NAMALWA (cell line): Measurements from ENCODE around the gene PSMG4.

Source experiments
- DNase-seq: peaks from one replicate; pipeline ENCODE4 v3.0.0-alpha.2; 2015; ENCODE audit warnings: low spot score

Gene PSMG4

DNA sequence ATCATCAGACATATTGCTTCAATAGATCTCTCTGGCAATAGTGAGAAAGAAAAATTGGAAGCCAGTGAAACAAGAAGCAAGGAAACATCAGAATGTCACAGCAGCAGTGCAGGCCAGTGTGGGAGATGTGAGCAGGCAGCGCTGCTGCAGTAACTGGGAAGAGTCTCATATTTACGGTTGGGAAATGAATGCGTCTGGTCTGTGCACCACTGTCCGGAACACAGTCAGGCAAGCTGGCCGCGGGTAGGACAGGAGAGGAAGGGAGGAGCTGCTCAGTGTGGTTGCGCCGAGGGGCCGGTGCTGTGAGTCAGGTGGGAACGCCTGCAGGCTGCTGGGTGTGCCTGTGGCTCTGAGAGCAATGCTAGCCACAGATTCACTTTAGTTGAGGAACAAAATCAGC is 6.4 kb upstream of the PSMG4 start:
- no peak for DNase-seq

DNA sequence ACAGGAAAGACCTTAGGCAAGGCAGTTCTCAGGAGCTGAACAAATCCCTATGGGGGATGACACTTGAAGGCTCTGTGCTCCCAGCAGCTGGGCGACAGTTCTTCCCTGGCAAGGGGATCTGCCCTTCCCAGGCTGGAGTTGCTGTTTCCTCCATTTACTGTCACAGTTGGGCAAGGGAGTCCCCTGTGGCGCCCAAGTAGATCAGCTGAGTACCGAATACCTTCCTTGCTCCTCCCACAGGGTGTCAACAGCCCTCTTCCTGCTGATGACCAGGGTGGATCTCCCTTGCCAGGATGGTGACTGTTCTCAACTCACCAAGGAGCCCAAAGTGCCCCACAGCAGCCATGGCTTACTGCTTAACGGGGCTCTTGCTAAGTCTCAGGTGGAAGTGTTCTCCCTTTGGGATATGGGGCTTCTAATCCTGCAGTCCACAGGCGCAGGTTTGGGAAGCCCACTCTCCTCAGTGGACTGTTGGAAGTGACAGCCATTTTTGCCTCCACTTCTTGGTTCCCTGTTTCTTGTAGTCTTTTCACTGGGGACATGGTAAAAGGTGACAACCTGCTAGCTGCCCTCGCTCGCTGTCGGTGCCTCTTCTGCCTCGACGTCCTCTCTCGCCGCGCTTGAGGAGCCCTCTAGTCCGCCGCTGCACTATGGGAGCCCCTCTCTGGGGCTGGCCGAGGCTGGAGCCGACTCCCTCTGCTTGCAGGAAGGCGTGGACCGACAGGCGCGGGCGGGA is 5.7 kb upstream of the PSMG4 start:
- no peak for DNase-seq

DNA sequence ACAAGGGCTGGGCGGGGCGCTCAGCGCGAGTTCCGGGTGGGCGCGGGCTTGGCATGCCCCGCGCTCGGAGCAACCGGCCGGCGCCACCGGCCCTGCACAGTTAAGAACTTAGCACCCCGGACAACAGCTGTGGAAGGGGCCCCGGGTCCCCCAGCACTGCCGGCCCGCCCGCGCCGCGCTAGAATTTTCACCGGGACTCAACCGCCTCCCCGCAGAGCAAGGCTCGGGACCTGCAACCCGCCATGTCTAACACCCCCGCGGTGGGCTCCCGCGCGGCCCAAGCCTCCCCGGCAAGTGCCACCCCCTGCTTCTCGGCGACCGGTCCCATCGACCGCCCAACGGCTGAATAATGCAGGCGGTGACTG is 5.2 kb upstream of the PSMG4 start:
- no peak for DNase-seq

DNA sequence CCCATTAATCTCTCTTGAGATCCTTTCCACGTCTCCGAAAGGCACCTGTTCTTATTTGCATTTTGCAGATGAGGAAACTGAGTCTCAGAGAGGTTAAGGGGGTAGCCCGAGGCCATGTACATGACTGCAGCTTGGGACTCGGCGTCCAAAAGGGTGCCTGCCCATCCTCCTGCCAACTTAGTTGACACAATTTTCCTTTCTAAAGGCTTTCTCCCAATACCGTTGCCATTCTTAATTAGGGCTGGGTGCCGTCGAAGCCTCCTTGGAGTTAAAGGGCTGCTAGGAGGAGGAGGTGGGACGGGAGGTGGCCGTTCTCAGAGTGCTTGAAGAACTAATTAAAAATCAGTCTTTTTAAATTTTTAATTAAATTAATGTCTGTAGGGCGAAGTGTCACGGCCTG is 546 bp upstream of the PSMG4 start:
- no peak for DNase-seq

DNA sequence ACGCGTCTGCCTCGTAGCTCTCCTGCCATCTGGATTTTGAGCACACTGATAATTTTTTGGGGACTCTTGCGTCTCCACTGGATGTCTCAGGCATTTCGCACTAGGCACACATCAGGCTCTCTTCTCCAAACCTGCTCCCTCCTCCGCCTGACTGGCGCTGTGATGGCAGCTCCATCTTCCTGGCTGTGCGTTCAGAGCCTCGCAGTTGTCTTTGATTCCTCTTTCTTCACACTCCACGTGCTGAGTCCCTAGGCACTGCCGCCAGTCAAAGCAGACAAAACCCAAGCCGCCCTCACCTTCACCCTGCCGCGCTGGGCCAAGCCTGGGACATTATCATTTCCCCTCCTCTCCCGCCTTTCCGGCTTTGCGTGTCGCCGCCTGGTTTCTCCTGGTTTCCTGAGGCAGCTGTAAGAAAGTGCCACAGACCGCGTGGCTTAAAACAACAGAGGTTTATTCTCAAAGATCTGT is 778 bp downstream of the PSMG4 start:
- peak; percentile 57 for DNase-seq

DNA sequence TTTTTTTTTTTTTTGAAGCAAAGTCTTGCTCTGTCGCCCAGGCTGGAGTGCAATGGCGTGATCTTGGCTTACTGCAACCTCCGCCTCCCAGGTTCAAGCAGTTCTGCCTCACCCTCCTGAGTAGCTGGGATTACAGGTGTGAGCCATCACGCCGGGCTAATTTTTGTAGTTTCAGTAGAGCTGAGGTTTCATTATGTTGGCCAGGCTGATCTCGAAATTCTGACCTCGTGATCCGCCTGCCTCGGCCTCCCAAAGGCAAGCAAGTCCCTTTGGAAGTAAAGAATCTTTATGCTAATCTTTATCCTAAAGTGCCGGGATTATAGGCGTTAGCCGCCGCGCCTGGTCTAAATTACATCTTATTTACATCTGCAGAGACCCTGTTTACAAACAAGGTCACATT is 1.5 kb downstream of the PSMG4 start:
- DNase-seq: no peak

DNA sequence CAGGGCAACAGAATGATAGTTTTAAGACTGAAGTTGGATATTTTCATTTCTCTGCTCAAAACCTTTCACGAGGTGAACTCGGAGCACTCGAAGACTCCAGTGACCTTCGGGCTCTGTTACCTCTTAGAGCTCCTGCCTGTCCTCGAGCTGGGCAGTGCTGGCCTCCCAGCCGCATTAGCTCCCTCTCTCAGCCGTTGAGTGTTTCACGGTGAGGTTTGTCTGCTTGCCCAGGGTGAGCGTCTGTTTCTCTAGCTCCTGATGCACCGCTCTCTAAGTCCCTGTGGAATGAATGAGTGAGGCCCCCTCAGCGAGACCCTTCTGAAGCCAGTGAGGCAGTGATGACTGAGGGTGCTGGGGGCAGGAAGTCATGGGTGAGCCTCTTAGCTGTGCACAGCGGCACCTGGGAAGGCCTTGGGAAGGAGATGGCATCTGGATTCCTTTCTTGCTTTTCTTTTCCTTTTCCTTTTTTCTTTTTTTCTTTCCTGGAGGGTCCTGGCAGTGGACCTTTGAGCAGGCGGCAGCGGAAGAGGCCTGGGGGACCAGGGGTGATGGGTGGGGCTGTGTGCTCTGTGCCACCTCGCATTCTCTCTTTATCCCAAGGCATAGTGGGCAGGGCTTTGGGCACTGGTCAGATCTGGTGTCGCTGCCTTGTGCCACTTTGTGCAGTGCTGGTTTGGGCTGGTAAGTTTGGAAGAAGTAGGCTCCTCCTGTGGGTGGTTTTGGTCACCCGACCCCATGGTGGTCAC is 2.2 kb downstream of the PSMG4 start:
- DNase-seq: no peak

DNA sequence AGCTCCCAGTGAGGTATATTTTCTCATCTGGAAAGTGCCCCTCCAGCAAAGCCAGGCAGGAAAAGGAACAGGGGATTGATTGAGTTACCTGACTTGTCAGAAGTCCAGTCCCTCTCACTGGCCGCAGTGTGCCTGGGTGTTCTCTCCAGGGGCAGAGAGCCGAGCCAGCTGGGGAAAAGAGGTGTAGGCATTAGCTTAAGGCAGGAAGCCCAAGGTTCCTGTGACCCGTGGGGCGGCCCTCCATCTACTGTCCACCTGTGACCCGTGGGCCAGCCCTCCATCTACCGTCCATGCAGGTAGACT is 2.7 kb downstream of the PSMG4 start:
- no peak for DNase-seq

DNA sequence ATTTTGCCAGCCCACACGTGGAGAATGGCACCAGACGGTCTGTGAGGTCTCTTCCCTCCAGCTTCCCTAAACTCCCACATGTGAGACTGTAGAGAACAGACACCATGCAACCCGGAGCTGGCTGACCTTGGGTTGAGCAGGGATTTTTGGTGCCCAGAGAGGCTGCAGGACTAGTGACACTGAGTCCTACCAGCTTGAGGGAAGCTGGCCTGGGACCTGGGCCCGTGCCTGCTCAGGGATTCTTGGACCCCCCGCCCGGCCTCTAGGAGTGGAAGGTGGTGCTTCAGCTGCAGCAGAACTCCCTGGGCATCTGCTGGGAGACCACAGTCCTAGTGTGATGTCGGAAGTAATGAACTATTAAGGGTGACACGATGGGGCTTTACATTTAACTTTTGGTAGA is 3.2 kb downstream of the PSMG4 start:
- no peak for DNase-seq

DNA sequence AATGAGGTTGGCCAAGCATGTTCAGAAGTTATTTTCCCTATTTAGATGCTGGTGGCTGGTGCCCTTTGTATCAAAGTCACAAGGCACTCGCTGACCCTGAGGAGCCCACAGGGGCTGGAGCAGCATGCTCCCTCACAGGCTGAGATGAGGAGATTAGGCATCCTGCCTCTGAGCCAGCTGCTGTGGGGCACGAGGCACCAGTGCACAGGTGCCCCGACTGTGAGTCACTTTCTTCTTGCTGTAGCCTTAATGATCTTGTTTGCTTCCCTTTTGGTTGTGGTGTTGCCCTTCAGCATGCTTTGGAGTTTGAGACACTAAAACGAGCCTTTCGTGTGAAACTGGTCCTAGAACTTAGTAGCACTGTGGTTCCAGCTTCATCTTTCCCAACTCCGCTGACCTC is 4.3 kb downstream of the PSMG4 start:
- DNase-seq: no peak

DNA sequence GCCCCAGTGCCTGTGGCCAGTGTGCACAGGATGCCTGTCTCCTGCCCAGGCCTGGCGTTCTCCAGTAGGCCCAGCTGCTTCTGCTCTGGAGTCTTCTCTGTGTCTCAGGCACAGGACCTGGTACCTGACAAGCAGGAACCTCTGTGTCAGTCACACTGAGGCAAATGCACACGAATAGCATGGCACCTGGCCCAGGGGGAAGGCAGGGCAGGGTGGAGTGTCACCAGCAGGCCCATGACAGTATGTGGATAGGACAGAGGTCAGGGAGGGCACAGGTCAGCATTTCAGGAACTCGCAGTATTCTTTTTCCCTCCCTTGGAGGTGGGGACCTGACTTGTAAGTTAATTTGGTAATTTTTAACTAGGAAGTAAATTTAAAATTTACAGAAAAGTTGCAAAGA is 5.6 kb downstream of the PSMG4 start:
- DNase-seq: no peak

DNA sequence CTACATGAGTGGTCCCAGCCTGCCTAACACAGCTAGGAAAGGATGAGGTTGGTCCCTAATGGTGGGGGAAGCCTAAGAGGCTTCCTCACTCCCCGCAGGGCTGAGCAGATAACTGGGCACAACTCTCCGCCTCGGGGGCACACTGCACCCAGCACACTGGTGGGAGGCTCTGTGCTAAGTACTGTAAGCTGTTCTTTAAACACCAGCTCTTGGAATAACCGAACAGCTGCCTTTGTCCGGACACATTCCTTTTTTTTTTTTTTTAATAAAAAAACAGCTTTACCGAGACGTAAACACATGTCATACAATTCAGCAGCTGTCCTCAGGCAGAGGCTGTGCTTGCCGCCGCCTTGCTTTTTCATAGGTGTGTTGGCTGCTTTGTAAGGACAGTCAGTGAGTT is 6.9 kb downstream of the PSMG4 start:
- no peak for DNase-seq

DNA sequence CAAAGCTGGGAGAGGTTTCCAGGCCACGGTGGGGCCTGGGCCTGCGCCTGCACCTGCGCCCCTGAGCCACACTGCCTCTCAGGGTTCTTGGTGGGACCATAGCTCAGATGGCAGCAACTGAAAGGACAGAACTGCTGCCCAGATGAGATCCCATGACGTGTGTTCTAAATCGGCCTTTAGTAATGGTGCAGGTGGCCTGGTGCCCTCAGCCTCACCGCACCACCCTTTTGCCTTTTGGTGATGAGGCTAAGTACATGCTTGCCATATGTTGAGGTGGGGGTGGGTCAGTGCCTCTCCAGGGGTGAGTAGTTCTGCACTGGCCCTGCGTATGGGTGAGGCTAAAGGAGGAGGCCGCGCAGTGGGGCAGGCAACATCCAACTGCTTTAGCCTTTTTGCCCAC is 7.4 kb downstream of the PSMG4 start:
- no peak for DNase-seq

DNA sequence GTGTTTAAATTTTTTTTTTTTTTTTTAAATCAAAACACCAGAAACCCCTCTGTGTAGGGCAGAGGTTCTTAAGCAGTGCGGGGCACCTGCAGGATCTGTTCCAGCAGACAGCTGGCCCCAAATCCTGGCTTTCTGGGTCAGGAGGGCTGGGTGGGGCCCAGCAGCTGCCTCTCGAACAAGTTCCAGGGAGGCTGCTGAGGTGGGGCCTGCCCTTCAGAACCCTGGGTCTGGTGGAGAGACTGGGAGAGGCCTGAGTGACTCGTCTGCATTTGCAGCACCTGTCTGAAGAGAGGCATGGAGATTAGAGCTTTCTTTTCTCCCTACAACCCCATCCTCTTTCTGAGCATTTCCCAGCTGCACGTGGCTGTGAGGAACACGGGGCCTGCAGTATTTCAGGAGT is 8.4 kb downstream of the PSMG4 start:
- DNase-seq: no peak

DNA sequence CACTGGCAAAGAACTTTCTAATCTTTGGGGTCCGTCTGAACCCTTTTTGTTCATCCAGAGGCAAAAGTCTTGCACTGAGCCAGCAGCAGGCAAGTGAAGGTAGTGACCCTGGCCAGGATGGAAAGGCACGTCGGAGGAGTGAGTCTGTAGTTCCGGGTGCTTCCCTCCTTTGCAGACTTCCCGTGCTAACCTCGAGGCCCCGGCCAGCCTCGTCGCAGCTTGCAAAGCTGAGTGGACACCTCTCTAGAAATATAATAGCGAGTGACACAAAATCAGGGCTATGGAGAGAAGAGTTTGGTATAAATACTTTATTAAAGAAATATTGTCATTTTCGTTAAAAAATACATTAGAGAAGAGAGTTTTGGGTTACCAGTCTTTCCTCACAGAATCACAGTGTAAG is 9.9 kb downstream of the PSMG4 start:
- no peak for DNase-seq

DNA sequence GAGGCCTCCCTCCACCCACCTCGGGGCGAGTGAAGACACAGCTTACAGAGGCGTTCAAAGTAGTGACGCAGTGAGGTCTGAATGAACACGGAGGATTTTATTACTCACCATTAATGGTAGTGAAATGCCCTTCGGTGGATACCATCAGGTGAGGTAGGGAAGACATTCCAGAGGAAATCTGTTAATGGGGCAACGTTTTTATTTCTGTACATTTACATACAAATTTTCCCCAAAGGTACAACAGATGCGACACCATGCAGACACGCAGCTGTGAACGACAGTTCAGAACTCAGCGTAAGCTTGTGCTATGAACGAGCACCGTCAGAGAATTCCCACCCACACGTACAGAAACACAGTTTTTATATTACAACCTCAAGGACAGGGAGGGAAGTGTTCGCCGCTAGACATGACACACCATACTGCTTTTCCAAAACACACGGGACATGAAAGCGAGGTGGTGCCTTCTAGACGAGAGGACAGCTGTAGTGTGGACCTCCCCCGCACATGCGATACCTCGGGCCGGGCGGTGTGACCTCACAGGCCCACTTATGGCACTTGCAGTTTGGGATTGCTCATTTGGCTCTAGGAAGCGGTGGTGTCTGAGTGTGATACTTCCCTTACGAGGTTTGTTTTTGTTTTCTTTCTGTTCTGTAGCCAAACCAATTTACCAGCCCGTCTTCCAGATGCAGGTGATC is 10.7 kb downstream of the PSMG4 start:
- DNase-seq: no peak

DNA sequence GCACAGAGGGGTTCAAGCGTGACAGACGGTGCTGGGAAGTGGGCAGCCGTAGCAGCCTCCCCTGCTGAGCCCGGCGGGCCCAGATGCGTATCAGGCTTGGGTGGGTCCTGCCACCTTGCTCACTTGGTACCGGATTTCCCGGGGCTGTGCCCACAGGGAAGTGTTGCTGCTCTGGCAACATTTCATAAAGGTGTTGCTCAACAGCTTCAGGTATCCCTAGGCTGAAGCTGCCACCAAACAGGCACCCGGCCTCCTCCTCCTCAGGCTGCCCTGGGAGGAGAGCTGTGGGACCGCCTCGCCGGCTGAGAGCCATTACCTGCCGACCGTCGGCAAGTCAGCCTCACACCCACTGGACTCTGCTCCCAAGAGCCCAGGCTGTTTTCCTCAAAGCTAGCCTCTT is 11.5 kb downstream of the PSMG4 start:
- no peak for DNase-seq

DNA sequence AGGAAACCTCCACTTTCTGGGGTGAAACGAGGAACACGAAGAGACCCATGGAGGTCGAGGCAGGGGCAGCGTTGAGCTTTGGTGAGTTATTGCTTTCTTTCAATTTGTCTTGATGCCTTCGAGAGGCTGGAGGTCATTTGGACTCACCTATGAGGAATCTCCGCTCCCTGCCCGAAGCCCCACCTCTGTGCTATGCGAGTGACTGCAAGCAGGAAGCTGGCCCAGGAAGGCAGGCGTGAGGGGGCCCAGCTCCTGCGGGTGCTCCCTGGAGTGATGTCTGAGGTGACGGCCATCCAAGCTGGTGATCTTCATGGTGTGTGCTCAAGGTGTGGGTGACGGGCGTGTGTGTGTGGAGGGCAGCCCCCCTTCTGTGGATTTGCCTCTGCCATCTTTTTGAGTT is 13.0 kb downstream of the PSMG4 start:
- no peak for DNase-seq

DNA sequence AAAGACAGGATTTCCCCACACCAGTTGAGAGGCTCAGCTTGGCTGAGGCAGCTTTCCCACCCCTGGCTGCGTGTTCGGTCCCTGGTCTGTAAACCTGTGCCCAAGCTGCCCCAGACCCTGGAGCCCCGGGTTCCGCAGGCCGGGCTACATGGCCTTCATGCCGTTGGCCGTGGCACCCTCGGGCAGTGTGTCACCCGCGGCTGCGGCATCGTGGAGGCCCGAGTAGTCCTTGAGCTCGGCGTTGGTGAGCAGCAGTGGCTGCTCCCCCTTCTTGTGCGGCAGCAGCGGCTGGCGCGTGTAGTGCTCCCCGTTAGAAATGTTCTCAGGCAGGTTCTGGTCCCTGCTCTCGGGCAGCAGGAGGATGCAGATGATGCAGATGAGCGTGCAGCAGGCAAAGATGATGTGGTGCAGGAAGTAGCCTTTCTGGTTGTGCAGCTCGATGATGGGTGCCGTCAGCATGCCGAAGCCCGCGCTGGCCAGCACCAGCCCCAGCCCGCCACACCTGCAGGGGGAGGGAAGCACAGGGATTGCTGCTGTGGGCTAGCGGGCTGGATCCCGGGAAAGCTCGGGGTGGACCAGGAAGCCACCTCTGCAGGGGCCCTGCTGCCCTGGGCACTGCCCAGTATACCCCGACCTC is 14.3 kb downstream of the PSMG4 start:
- DNase-seq: no peak

DNA sequence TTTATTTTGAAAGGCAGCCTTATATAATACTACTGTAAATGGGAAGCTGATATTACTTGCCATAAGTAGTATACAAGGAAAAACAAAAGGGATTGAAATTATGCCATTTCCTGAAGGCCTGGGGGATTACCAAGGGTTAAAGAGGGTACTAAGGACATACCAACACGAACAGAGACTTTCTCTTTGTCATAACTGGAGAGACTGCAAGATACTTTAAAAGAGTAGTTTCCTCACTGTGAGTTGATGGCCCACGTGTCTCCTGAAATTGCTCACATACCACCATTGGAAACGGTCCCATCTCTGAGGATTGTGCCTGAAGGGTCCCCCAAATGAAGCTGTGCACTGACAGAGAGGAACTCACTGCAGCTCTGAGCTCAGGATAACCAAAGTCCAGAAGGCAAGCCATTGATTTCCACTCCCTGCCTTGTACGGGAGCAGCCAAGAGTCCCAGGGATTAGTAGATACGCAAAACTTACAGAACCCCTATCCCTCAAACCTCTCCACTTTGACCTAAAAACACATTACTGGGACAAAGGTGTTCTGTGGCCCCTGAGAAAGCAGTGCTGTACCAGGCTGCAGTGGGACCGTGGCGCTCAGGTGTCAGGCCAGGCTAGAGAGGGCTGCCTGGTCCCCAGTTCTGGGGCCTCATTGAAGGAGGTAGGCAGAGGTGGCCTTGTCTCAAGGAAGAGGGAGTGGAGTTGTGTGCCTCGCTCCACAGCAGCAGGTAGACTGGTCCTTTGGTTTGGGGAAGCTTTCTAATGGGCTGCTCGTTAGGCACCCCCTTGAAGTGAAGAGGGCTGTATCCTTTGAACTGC is 15.2 kb downstream of the PSMG4 start:
- DNase-seq: no peak

DNA sequence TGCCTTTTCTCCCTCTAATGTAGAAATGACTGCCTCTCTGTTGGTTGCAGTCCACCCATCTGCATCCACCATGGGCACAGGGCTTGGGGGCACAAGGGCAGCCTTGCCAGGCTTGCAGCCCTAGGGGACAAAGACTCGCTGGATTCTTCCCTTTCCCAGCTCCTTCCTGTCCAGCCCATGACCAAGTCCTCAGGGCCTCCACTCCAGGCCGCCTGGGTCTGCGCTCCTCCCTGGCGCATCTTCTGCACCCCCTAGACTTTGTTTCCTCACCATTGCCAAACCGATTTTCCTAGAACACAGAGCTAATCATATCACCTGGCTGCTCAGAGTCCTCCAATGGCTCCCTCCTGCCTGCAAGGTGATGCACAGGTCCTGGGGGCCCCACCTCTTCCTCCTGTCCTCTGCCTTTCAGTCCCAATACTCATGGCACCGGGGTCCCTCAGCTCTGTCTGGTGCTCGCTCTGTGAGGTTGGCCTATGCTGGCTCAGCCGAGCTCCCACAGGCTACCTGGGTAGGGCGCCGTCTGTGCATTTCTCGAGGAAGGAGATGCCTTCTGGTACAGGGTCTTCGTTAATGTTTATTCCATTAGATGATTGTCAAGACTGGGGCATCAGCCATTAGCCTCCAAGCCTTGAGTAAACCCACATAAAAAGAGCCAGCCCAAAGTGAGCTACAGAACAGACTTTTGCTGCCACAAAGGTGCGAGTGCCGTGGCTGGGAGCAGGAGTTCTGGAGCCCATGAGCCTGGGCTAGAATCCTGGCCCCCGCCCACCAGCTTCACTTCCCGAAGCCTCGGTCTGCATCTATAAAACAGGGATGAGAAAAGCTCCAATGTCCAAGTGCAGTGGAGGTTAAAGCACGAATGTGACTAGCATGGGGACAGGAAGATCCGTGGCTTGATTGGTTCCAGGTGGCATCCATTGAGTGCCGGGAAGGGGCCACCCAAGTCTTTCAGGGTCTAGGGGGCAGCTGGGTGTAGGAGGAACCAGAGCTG is 17.7 kb downstream of the PSMG4 start:
- DNase-seq: no peak
